CD14-positive monocyte (primary cell): ENCODE measurements around the gene RAC3. TPM values are rescaled to one million over a fixed set of nuclear protein-coding genes. Genes with fewer than 3 reads are reported as not detected.

Experiments used
- DNase-seq, 3 donors: peaks; one replicate each; pipeline ENCODE4 v3.0.0-alpha.2; 2011 to 2022
- H2AFZ ChIP-seq: 2 replicates; pipeline ENCODE4 v1.6.0; 2012; ENCODE audit warnings: mild to moderate bottlenecking, low read depth, low read length, inconsistent platforms; ENCODE audit not compliant: insufficient read depth, poor library complexity, severe bottlenecking
- H3K27ac ChIP-seq, 2 donors: 1 replicate in 1 of 2; 2 replicates in 1 of 2; pipeline ENCODE4 v1.5.1; 2012 to 2013; ENCODE audit warnings: low read length in 2 of 2, control low read depth in 1 of 2, inconsistent platforms in 1 of 2, low read depth in 1 of 2, mild to moderate bottlenecking in 1 of 2
- H3K27me3 ChIP-seq, 2 donors: one replicate each; pipeline versions ENCODE4 v1.6.0 to v1.6.1; 2011 to 2013; ENCODE audit warnings: low read length in 2 of 2; ENCODE audit not compliant: control insufficient read depth in 2 of 2, insufficient read depth in 2 of 2
- H3K36me3 ChIP-seq, 2 donors: replicated peaks in 1 of 2; 1 replicate in 1 of 2; 2 replicates in 1 of 2; pipeline versions ENCODE4 v1.5.1 to v1.6.1; 2012 to 2013; ENCODE audit warnings: low read length in 2 of 2, control low read depth in 1 of 2, inconsistent platforms in 1 of 2, mild to moderate bottlenecking in 1 of 2; ENCODE audit not compliant: insufficient read depth in 2 of 2, control insufficient read depth in 1 of 2
- H3K4me1 ChIP-seq, 2 donors: 1 replicate in 1 of 2; 2 replicates in 1 of 2; pipeline versions ENCODE4 v1.5.1 to v1.6.1; 2012 to 2013; ENCODE audit warnings: low read length in 2 of 2, control low read depth in 1 of 2, inconsistent platforms in 1 of 2, mild to moderate bottlenecking in 1 of 2, moderate library complexity in 1 of 2; ENCODE audit not compliant: insufficient read depth in 2 of 2, control insufficient read depth in 1 of 2
- H3K4me2 ChIP-seq: replicated peaks from 2 replicates; pipeline ENCODE3; 2012; ENCODE audit warnings: low read length, moderate library complexity, mild to moderate bottlenecking; ENCODE audit not compliant: poor library complexity, severe bottlenecking; ENCODE audit errors: extremely low read depth
- H3K4me3 ChIP-seq, 3 experiments: fragments of 200-600 bp in 1 of 3; sonication (generic) in 1 of 3; replicated peaks in 1 of 3; 1 replicate in 2 of 3; 2 replicates in 1 of 3; pipeline ENCODE4 v1.5.1; 2011 to 2013; ENCODE audit warnings: low read length in 3 of 3, mild to moderate bottlenecking in 3 of 3, control low read depth in 2 of 3, low read depth in 2 of 3, inconsistent platforms in 1 of 3, moderate library complexity in 1 of 3
- H3K79me2 ChIP-seq: 2 replicates; pipeline ENCODE4 v1.6.0; 2012; ENCODE audit warnings: mild to moderate bottlenecking, control low read depth, inconsistent platforms, low read length, moderate library complexity; ENCODE audit not compliant: insufficient read depth
- H3K9ac ChIP-seq: 2 replicates; pipeline ENCODE4 v1.6.0; 2017; ENCODE audit warnings: low read length, mild to moderate bottlenecking; ENCODE audit not compliant: insufficient read depth, poor library complexity, severe bottlenecking
- H3K9me3 ChIP-seq, 2 donors: replicated peaks in 1 of 2; 1 replicate in 1 of 2; 2 replicates in 1 of 2; pipeline versions ENCODE4 v1.5.1 to v1.6.1; 2012 to 2013; ENCODE audit warnings: low read length in 2 of 2, control low read depth in 1 of 2; ENCODE audit not compliant: control insufficient read depth in 1 of 2, insufficient read depth in 1 of 2
- H4K20me1 ChIP-seq: 2 replicates; pipeline ENCODE4 v1.6.0; 2012; ENCODE audit warnings: mild to moderate bottlenecking, low read length, control low read depth, moderate library complexity; ENCODE audit not compliant: insufficient read depth
- H3K27ac Mint-ChIP-seq, 7 donors: one replicate each; pipeline ENCODE4 v1.8.0; 2020; ENCODE audit warnings: mild to moderate bottlenecking in 7 of 7, mixed read lengths in 7 of 7, moderate library complexity in 6 of 7, inconsistent platforms in 2 of 7
- H3K27me3 Mint-ChIP-seq, 3 donors: one replicate each; pipeline ENCODE4 v1.8.0; 2021 to 2022; ENCODE audit warnings: low read depth in 3 of 3, mild to moderate bottlenecking in 3 of 3, mixed read lengths in 3 of 3, moderate library complexity in 3 of 3, inconsistent platforms in 1 of 3
- H3K36me3 Mint-ChIP-seq, 2 donors: one replicate each; pipeline ENCODE4 v1.8.0; 2020; ENCODE audit warnings: mixed read lengths in 2 of 2, inconsistent platforms in 1 of 2, mild to moderate bottlenecking in 1 of 2
- H3K4me1 Mint-ChIP-seq: one replicate; pipeline ENCODE4 v1.8.0; 2020; ENCODE audit warnings: mild to moderate bottlenecking, mixed read lengths
- H3K4me3 Mint-ChIP-seq, 2 donors: one replicate each; pipeline ENCODE4 v1.8.0; 2020; ENCODE audit warnings: mild to moderate bottlenecking in 2 of 2, mixed read lengths in 2 of 2, moderate library complexity in 1 of 2
- H3K9me3 Mint-ChIP-seq, 7 donors: one replicate each; pipeline ENCODE4 v1.8.0; 2020 to 2022; ENCODE audit warnings: mixed read lengths in 7 of 7, mild to moderate bottlenecking in 6 of 7, moderate library complexity in 6 of 7, inconsistent platforms in 2 of 7
- CTCF ChIP-seq: fragments of 200-600 bp; IDR thresholded peaks from one replicate; pipeline ENCODE4 v1.8.0; 2022; ENCODE audit warnings: antibody characterized with exemption, mild to moderate bottlenecking
- WGBS: methylation state at CpG from one replicate; pipeline ENCODE4 v1.1.5; 2013; ENCODE audit warnings: missing lambda C conversion rate; ENCODE audit not compliant: insufficient coverage; 5-methylcytosine and 5-hydroxymethylcytosine counted together
- intact Hi-C, 2 donors: fragments of 100-400 bp; cut with micrococcal nuclease; formaldehyde crosslinking; loops; one replicate each; pipeline versions ENCODE4 v1.15.0 to v1.15.1; 2023
- polyA plus RNA-seq, 3 donors: library from polyadenylated mRNA; depleted of rRNA in 1 of 3; unstranded in 2 of 3; stranded (reverse) in 1 of 3; fragments of 300-500 nt in 2 of 3; fragments of >200 nt in 1 of 3; fragmentation: Illumina TruSeq in 2 of 3; gene quantifications; 1 replicate in 2 of 3; 2 replicates in 1 of 3; pipeline ENCODE4 v1.2.3, GENCODE V29; 2012 to 2021

RAC3 gene
- polyA plus RNA-seq, 3 donors: 1.8 TPM; not detected in 2

GRCh38 chr17:82058855-82059249 lies 27.4 kb downstream of the RAC3 start:
- intact Hi-C loops: no loop called here
- H3K4me3 ChIP-seq: no peak overlapping the region
- DNase-seq: no peak

GRCh38 chr17:82059272-82060000 lies 28.0 kb downstream of the RAC3 start:
- no peak for TF ChIP-seq CTCF
- Mint-ChIP-seq H3K9me3 (no peaks in the 10 kb centered on the region), H3K4me3 (no peak overlapping the region), H3K36me3 (peaks cover 36 to 68% of the 10 kb centered on the region in 2 donors), H3K27me3 (no peaks in the 10 kb centered on the region), H3K27ac (no peak overlapping the region), H3K4me1 (peaks cover 9% of the 10 kb centered on the region)
- Histone ChIP-seq H3K27ac (no peak overlapping the region), H4K20me1 (peaks cover 5% of the 10 kb centered on the region), H2AFZ (no peak overlapping the region), H3K4me2 (no peak overlapping the region), H3K27me3 (no peaks in the 10 kb centered on the region), H3K79me2 (peaks cover 5% of the 10 kb centered on the region), H3K9ac (no peak overlapping the region), H3K4me1 (peaks cover 5 to 11% of the 10 kb centered on the region in 2 donors), H3K4me3 (no peak overlapping the region), H3K36me3 (peaks cover 90 to 92% of the 10 kb centered on the region in 2 donors), H3K9me3 (no peaks in the 10 kb centered on the region)
- WGBS: 95% methylated on average over 17 of the region's 19 CpGs
- no peak for DNase-seq
- intact Hi-C loops: no loop called here

More at GRCh38 chr17:82058855-82059249, 27.4 kb downstream of the RAC3 start:
- Histone ChIP-seq H3K9me3 (no peaks in the 10 kb centered on the region), H3K4me1 (peaks cover 0 to 5% of the 10 kb centered on the region in 2 donors), H3K4me2 (no peak overlapping the region), H2AFZ (no peak overlapping the region), H3K27ac (no peak overlapping the region), H3K27me3 (no peaks in the 10 kb centered on the region), H3K9ac (no peak overlapping the region), H3K36me3 (peaks cover 95 to 96% of the 10 kb centered on the region in 2 donors), H4K20me1 (peaks cover 11% of the 10 kb centered on the region), H3K79me2 (peaks cover 3% of the 10 kb centered on the region)
- no peak overlapping the region for H3K4me3 Mint-ChIP-seq
- no peak overlapping the region for H3K27ac Mint-ChIP-seq
- 93% methylated on average over 6 of the region's 10 CpGs for WGBS
- peaks cover 37 to 74% of the 10 kb centered on the region in 2 donors for H3K36me3 Mint-ChIP-seq
- peaks cover 3% of the 10 kb centered on the region for H3K4me1 Mint-ChIP-seq
- no peak for TF ChIP-seq CTCF
- H3K27me3 Mint-ChIP-seq: no peaks in the 10 kb centered on the region
- H3K9me3 Mint-ChIP-seq: no peaks in the 10 kb centered on the region
